GM19397 (cell line): ENCODE measurements around the gene KMT2B.

ENCODE experiments used
- ATAC-seq: cut with Tn5 transposase; IDR thresholded peaks from one replicate; pipeline ENCODE4 v1.9.1; 2021; ENCODE audit warnings: mild to moderate bottlenecking, moderate library complexity; ENCODE audit not compliant: unreplicated experiment

KMT2B gene

GRCh38 chr19:35741203-35741515, 23.4 kb downstream of the KMT2B start:
- ATAC-seq: no peak

GRCh38 chr19:35742121-35742724, 24.4 kb downstream of the KMT2B start, which contains the start of gene IGFLR1:
Gene IGFLR1 (minus strand): TSS chr19:35742452. CDS start chr19:35741180, 1,272 bp downstream.
- no peak for ATAC-seq

GRCh38 chr19:35743640-35744429, 26.0 kb downstream of the KMT2B start:
- ATAC-seq: no peak

GRCh38 chr19:35744430-35745327, 26.9 kb downstream of the KMT2B start:
- peak; percentile 31 for ATAC-seq

GRCh38 chr19:35745328-35746086, 27.7 kb downstream of the KMT2B start, which contains the start of the genes PSENEN and U2AF1L4:
Gene PSENEN (plus strand): TSS chr19:35745651. CDS start chr19:35745931, 280 bp downstream.
Gene U2AF1L4 (minus strand): TSS chr19:35745418. CDS start chr19:35745391, 27 bp downstream.
- ATAC-seq: peak; percentile 40

- no peak for ATAC-seq
These were observed 28.3 kb downstream of the KMT2B start for GRCh38 chr19:35746087-35746462.

- ATAC-seq: no peak
These were observed 28.7 kb downstream of the KMT2B start for GRCh38 chr19:35746531-35746930.

- ATAC-seq: peak; percentile 56
These were observed 30.6 kb downstream of the KMT2B start, which contains the start of gene LIN37 for GRCh38 chr19:35748106-35749020. Gene LIN37 (plus strand): TSS chr19:35748576. CDS start chr19:35748725, 149 bp downstream.

- ATAC-seq: no peak
These were observed 32.4 kb downstream of the KMT2B start for GRCh38 chr19:35750167-35750566.

GRCh38 chr19:35751839-35752745, 34.3 kb downstream of the KMT2B start:
- no peak for ATAC-seq

- no peak for ATAC-seq
These were observed 35.0 kb downstream of the KMT2B start for GRCh38 chr19:35752746-35753350.

- no peak for ATAC-seq
These were observed 36.0 kb downstream of the KMT2B start for GRCh38 chr19:35753634-35754369.

- ATAC-seq: no peak
These were observed 36.7 kb downstream of the KMT2B start for GRCh38 chr19:35754370-35755130.

GRCh38 chr19:35755131-35755549, 37.3 kb downstream of the KMT2B start:
- ATAC-seq: no peak

GRCh38 chr19:35755550-35756376, 38.0 kb downstream of the KMT2B start:
- ATAC-seq: no peak
